Lung (tissue), 16 donors: ENCODE data around the gene PP2D1. TPM values are rescaled to one million over a fixed set of nuclear protein-coding genes. Genes with fewer than 3 reads are reported as not detected.
A peak's percentile ranks its signal among the peaks of the same experiment; 100 is the strongest.

Source experiments
- ATAC-seq: fragments of 200-7000 bp; cut with Tn5 transposase; one replicate; pipeline ENCODE4 v1.9.1; 2020; ENCODE audit warnings: moderate number of reproducible peaks; ENCODE audit not compliant: insufficient read depth, low FRiP score
- DNase-seq, 3 donors: peaks; one replicate each; pipeline ENCODE4 v3.0.0-alpha.2; 2013 to 2017
- H3K27ac ChIP-seq, 2 donors: one replicate each; pipeline ENCODE4 v1.5.1; 2013; ENCODE audit warnings: mild to moderate bottlenecking in 2 of 2, moderate library complexity in 2 of 2, control low read depth in 1 of 2, inconsistent platforms in 1 of 2, low read depth in 1 of 2, low read length in 1 of 2
- H3K27me3 ChIP-seq, 3 donors: one replicate each; pipeline ENCODE4 v1.5.1; 2013; ENCODE audit warnings: low read length in 2 of 3; ENCODE audit not compliant: control insufficient read depth in 3 of 3, insufficient read depth in 3 of 3
- H3K36me3 ChIP-seq, 4 donors: one replicate each; pipeline ENCODE4 v1.5.1; 2013; ENCODE audit warnings: low read length in 4 of 4, mild to moderate bottlenecking in 1 of 4, moderate library complexity in 1 of 4; ENCODE audit not compliant: control insufficient read depth in 4 of 4, insufficient read depth in 4 of 4
- H3K4me1 ChIP-seq, 5 donors: one replicate each; pipeline ENCODE4 v1.5.1; 2013; ENCODE audit warnings: low read length in 5 of 5, mild to moderate bottlenecking in 2 of 5, moderate library complexity in 1 of 5; ENCODE audit not compliant: control insufficient read depth in 5 of 5, insufficient read depth in 5 of 5
- H3K4me3 ChIP-seq: one replicate; pipeline ENCODE4 v1.5.1; 2013; ENCODE audit warnings: mild to moderate bottlenecking, control low read depth, moderate library complexity
- H3K9ac ChIP-seq, 2 donors: one replicate each; pipeline ENCODE4 v1.5.1; 2013; ENCODE audit warnings: low read length in 2 of 2, control low read depth in 1 of 2; ENCODE audit not compliant: insufficient read depth in 1 of 2
- H3K9me3 ChIP-seq, 4 donors: one replicate each; pipeline ENCODE4 v1.5.1; 2013; ENCODE audit warnings: low read length in 3 of 4, mild to moderate bottlenecking in 1 of 4, moderate library complexity in 1 of 4; ENCODE audit not compliant: control insufficient read depth in 4 of 4, insufficient read depth in 3 of 4
- CTCF ChIP-seq: IDR thresholded peaks from 2 replicates; pipeline ENCODE4 v1.5.1; 2012; ENCODE audit warnings: mild to moderate bottlenecking; ENCODE audit errors: control extremely low read depth, extremely low read depth
- WGBS, 2 donors: extraction: QIAGEN DNeasy Blood & Tissue Kit; methylation state at CpG; one replicate each; pipeline ENCODE4 v1.1.7; 2013; 5-methylcytosine and 5-hydroxymethylcytosine counted together
- long read RNA-seq, 5 donors: transcript quantifications; one replicate each; lab custom pipeline, GENCODE V29; 2026
- polyA plus RNA-seq, 2 donors: library from polyadenylated mRNA; stranded (reverse); fragments of 200-250 nt; gene quantifications; one replicate each; pipeline ENCODE4 v1.2.1, GENCODE V29; 2013
- total RNA-seq, 2 donors: library from RNA; depleted of rRNA in 1 of 2; stranded (reverse); fragments of >200 nt in 1 of 2; gene quantifications; one replicate each; pipeline ENCODE4 v1.2.1, GENCODE V29; 2014 to 2021
- donor health status: control.
- donor health status: control.
- donor health status: Bipolar disorder and iron deficiency.
- donor health status: healthy.
- donor health status: DM: yes; HTN: yes; CAD: no.

PP2D1 gene, protein sequence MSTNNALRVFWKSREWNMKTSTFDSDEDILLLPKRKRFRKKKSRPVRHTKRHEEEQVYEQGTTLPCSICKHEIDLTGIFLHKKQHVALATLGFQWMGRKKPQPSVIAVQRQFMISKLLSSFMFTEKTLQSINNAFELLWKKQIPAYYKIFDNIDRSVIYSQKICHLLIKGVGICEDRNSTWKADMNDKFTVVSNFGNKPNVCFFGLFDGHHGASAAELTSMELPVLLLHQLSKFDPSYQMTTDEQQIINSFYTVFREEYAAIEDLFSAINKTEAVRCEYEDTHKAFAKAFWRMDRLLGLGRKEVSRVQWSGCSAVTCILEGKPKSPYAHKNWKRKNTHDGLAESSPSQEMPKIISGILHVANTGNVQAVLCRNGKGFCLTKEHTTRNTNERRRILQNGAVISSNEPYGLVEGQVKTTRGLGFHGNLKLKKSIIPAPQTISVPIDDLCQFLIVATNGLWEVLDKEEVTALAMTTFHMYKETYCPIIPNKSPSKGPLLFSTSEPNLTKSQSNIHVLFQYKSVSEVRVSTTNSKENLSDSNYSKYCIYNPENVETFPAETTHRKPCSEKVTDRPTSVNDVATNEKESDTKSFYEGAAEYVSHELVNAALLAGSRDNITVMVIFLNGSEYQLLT
- total RNA-seq (not detected), polyA plus RNA-seq (not detected)
- long read RNA-seq, donor 1, result 0 reads
- long read RNA-seq, donor 2, result 0 reads
- long read RNA-seq, donor 3, result 0 reads
- long read RNA-seq, donor 4, result 0 reads
- long read RNA-seq, donor 5, result 0 reads

GRCh38 chr3:20012164-20012563, at the start of gene PP2D1:
PP2D1 (minus strand) TSS chr3:20012264; CDS start chr3:20012072, 192 bp downstream.
- Histone ChIP-seq H3K9me3 (peaks cover 0 to 1% (median 0%) of the 10 kb centered on the region in 4 donors), H3K27ac (no peak within 1 kb of the TSS), H3K27me3 (no peaks in the 10 kb centered on the region), H3K4me3 (no peak within 1 kb of the TSS), H3K36me3 (no peaks in the 10 kb centered on the region), H3K9ac (no peak within 1 kb of the TSS), H3K4me1 (peaks cover 0 to 1% (median 0%) of the 10 kb centered on the region in 5 donors)
- 95 to 99% methylated on average over 4 of the region's 4 CpGs for WGBS, 2 donors
- ATAC-seq (no peak), DNase-seq (no peak)
- no peak for TF ChIP-seq CTCF

GRCh38 chr3:20060974-20061685, 49.1 kb upstream of the PP2D1 start:
- TF ChIP-seq CTCF, result no peak
- Histone ChIP-seq H3K36me3 (no peaks in the 10 kb centered on the region), H3K4me3 (no peak overlapping the region), H3K4me1 (peaks cover 8 to 44% (median 29%) of the 10 kb centered on the region in 5 donors), H3K27ac (peak overlapping the region in 1 of 2 donors; percentile 68), H3K9ac (peak overlapping the region in 1 of 2 donors; percentile 45), H3K9me3 (no peaks in the 10 kb centered on the region), H3K27me3 (no peaks in the 10 kb centered on the region)
- ATAC-seq (peak; percentile 69), DNase-seq (peak in 2 of 3 donors; percentile 76 to 88)
- 28 to 44% methylated on average over 4 of the region's 4 CpGs for WGBS, 2 donors

DNA sequence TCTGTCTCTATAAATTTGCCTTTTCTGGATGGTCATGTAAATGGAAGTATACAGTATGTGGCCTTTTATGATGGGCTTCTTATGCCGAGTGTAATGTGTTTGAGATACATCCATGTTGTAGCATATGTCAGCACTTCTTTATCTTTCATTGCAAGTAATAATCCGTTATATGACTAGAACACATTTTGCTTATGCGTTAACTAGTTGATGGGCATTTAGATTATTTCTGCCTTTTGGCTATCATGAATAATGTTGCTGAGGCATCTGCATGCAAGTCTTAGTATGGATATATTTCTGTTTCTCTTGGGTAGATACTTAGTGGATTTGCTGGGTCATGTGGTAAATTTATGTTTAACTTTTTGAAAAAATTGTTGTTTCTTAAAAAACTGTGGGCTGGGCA, 47.9 kb upstream of the PP2D1 start:
- WGBS, 2 donors, result 95 to 96% methylated on average over 3 of the region's 3 CpGs
- Histone ChIP-seq H3K27ac (no peak overlapping the region), H3K4me3 (no peak overlapping the region), H3K9ac (no peak overlapping the region), H3K27me3 (no peaks in the 10 kb centered on the region), H3K36me3 (no peaks in the 10 kb centered on the region), H3K9me3 (no peaks in the 10 kb centered on the region), H3K4me1 (peaks cover 8 to 46% (median 38%) of the 10 kb centered on the region in 5 donors)
- TF ChIP-seq CTCF, result no peak
- DNase-seq (no peak), ATAC-seq (no peak)
